Smooth muscle cell of the coronary artery (primary cell): Measurements from ENCODE around the gene ANO6. TPM values are rescaled to one million over a fixed set of nuclear protein-coding genes. Genes with fewer than 3 reads are reported as not detected.

ENCODE experiments used
- total RNA-seq: library from RNA; depleted of rRNA; stranded (reverse); fragments of >200 nt; gene quantifications from 2 replicates; pipeline ENCODE4 v1.2.3, GENCODE V29; 2014; ENCODE audit warnings: low replicate concordance

Gene ANO6
- total RNA-seq, result 41.0 and 60.4 TPM in 2 replicates

GRCh38 chr12:45215419-45216229, at the start of gene ANO6:
TSS of gene ANO6 (plus strand) at chr12:45216095. CDS start at chr12:45216322, 227 bp downstream.

Other genes starting within 250 kb of the ANO6 start
- not detected in 2 replicates for gene DBX2, start 165.0 kb upstream of the ANO6 start, total RNA-seq